ENCODE results near the gene NKX3-2. TPM values are rescaled to one million over a fixed set of nuclear protein-coding genes. Genes with fewer than 3 reads are reported as not detected.

NKX3-2 gene
- total and polyA plus RNA-seq, 10 donors: 0.57 to 3.1 (median 1.6) TPM

- H3K36me3 ChIP-seq: no peaks in the 10 kb centered on the region
- intact Hi-C loops (cut with DNase I; ENCODE audit: low total_unique reads): no loop called here
- no peak for DNase-seq
- H3K9me3 ChIP-seq: peaks cover 0 to 31% (median 0%) of the 10 kb centered on the region in 8 donors
- TF ChIP-seq POLR2AphosphoS5 (IDR thresholded peaks at IDR 0.05): no peak
- no peak for TF ChIP-seq POLR2A (IDR thresholded peaks at IDR 0.05)
- TF ChIP-seq CTCF (IDR thresholded peaks at IDR 0.05 in 8 of 11, conservative IDR thresholded peaks at IDR 0.05 in 3 of 11): no peak
- peak overlapping the region in 1 of 8 donors; percentile 18 for H3K27ac ChIP-seq
- WGBS, 5 donors: 14 to 27% (median 20%) methylated on average over 23 of the region's 23 CpGs
- H3K4me1 ChIP-seq: peaks cover 24 to 83% (median 54%) of the 10 kb centered on the region in 6 donors
- H3K27me3 ChIP-seq (replicated peaks in 1 of 7): peaks cover 33 to 100% (median 100%) of the 10 kb centered on the region in 7 donors
- peak overlapping the region in 1 of 8 donors; percentile 73 for H3K4me3 ChIP-seq
These were observed 3.7 kb downstream of the NKX3-2 start for GRCh38 chr4:13540446-13541175.

DNA sequence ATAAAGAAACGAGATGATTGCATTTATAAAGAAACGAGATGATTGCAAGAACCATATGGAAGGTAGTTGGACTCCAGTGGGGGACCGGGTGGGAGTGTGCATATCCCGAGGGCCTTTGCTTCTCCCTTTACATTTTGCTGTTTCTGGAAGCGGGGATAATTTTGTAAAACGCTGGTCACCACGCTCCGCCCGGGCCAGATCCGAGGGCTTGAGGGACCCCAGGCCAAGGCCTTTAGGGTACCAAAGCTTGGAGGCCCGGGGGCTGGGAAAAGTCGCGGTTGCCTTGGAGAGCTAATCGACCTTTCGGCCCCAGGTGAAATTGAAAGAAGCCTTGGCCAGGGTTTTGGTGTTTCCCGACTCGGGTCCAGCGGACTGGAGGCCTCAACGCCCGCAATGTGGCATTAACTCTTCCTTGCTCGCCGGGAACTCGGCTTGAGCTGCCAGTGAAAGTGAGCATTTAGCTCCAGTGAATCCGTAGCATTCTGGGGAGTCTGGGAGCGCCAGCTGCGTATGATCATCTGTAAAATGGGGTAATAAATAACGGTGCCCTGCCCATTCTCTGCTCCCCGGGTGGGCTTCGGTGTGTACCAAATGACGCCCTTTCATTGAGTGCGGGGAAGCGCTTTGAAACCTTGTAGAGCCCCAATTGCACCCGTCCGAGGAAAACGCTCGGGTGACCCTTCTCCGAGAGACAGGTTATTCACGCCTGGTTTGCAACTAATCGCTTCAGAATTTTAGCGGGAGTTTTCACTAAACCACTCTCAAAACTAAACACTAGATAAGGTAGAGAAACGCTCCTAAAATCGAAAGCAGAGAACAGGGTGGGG is 4.5 kb downstream of the NKX3-2 start:
- peak overlapping the region in 2 of 8 donors; percentile 10 to 37 for H3K27ac ChIP-seq
- H3K36me3 ChIP-seq: no peaks in the 10 kb centered on the region
- no peak for DNase-seq
- WGBS, 5 donors: 9 to 18% (median 15%) methylated on average over 37 to 42 of the region's 42 CpGs
- peaks cover 0 to 31% (median 0%) of the 10 kb centered on the region in 8 donors for H3K9me3 ChIP-seq
- peaks cover 18 to 75% (median 47%) of the 10 kb centered on the region in 6 donors for H3K4me1 ChIP-seq
- peaks cover 34 to 100% (median 100%) of the 10 kb centered on the region in 7 donors for H3K27me3 ChIP-seq (replicated peaks in 1 of 7)
- intact Hi-C loops (cut with DNase I; ENCODE audit: low total_unique reads): no loop called here
- H3K4me3 ChIP-seq: peak overlapping the region in 2 of 8 donors; percentile 23 to 28
- no peak for TF ChIP-seq POLR2AphosphoS5 (IDR thresholded peaks at IDR 0.05)
- no peak for TF ChIP-seq CTCF (IDR thresholded peaks at IDR 0.05 in 8 of 11, conservative IDR thresholded peaks at IDR 0.05 in 3 of 11)
- TF ChIP-seq POLR2A (IDR thresholded peaks at IDR 0.05): no peak

DNA sequence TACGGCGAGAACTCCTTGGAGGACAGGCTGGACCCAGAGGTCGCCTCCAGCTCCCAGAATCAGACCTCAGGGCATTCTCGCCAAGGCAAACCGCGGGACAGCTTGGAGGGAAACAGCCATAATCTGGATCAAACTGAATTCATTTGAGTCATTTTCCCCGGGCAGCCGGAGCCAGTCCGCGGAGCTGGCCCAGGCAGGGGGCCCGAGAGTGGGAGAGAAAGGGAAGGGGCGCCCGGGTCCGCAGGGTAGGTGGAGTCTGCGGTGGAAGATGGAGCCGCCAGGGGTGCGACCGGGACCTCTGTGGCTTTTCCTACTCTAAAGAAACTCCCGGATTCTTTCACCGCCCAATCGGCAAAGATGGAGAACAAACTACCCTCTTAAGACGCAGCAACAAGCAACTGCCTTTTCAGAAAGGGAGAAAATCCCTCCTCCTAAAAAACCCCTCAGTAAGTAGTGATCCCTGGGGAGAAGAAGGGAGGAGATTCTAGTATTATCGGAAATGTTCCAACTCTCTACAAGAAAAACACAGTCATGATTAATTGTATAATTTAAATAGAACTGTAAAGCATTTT is 5.2 kb downstream of the NKX3-2 start:
- Histone ChIP-seq H3K36me3 (no peaks in the 10 kb centered on the region), H3K9me3 (peaks cover 0 to 31% (median 0%) of the 10 kb centered on the region in 8 donors), H3K4me1 (peaks cover 18 to 68% (median 40%) of the 10 kb centered on the region in 6 donors), H3K4me3 (peak overlapping the region in 2 of 8 donors; percentile 18 to 21), H3K27me3 (replicated peaks in 1 of 7) (peaks cover 30 to 100% (median 100%) of the 10 kb centered on the region in 7 donors), H3K27ac (peak overlapping the region in 1 of 8 donors; percentile 37)
- no peak for DNase-seq
- no peak for TF ChIP-seq CTCF (IDR thresholded peaks at IDR 0.05 in 8 of 11, conservative IDR thresholded peaks at IDR 0.05 in 3 of 11)
- TF ChIP-seq POLR2AphosphoS5 (IDR thresholded peaks at IDR 0.05): no peak
- TF ChIP-seq POLR2A (IDR thresholded peaks at IDR 0.05): no peak
- intact Hi-C loops (cut with DNase I; ENCODE audit: low total_unique reads): no loop called here
- whole genome bisulfite sequencing, 5 donors: 4 to 14% (median 8%) methylated on average over 21 to 23 of the region's 23 CpGs
